ENCODE data around the gene GGA2.

DNA sequence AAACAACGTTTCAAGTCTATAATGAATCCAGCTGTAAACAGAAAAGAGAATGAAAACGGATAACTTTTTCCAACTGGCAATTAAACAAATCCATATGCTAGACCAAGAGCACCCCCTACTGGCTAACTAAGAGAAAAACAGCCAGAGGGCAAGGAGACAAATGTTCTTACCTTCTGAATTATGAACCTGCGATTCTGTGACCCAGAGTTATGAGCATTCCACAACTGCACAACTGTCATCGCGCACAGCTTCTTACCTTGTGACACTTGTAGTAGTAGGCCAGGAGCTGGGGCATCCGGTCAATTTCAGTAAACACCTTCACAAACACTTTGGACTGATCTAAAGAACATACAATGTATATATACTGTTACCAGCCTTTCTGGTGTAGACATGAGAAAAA, 75.9 kb downstream of the GGA2 start:
- TF ChIP-seq ZNF184 (tag by site-specific recombination; IDR thresholded peaks at IDR 0.05): no peak
- TF ChIP-seq ZNF501 (tag by site-specific recombination; IDR thresholded peaks at IDR 0.05): no peak

Data from HEK293 (cell line).